Lung (tissue), 12 donors: ENCODE measurements around the gene AMDHD1. TPM values are rescaled to one million over a fixed set of nuclear protein-coding genes. Genes with fewer than 3 reads are reported as not detected.

ENCODE experiments used
- ATAC-seq: fragments of 200-7000 bp; cut with Tn5 transposase; one replicate; pipeline ENCODE4 v1.9.1; 2020; ENCODE audit warnings: moderate number of reproducible peaks; ENCODE audit not compliant: insufficient read depth, low FRiP score
- DNase-seq, 3 donors: peaks; one replicate each; pipeline ENCODE4 v3.0.0-alpha.2; 2013 to 2017
- H3K27ac ChIP-seq, 2 donors: one replicate each; pipeline ENCODE4 v1.5.1; 2013; ENCODE audit warnings: mild to moderate bottlenecking in 2 of 2, moderate library complexity in 2 of 2, control low read depth in 1 of 2, inconsistent platforms in 1 of 2, low read depth in 1 of 2, low read length in 1 of 2
- H3K27me3 ChIP-seq, 3 donors: one replicate each; pipeline ENCODE4 v1.5.1; 2013; ENCODE audit warnings: low read length in 2 of 3; ENCODE audit not compliant: control insufficient read depth in 3 of 3, insufficient read depth in 3 of 3
- H3K36me3 ChIP-seq, 4 donors: one replicate each; pipeline ENCODE4 v1.5.1; 2013; ENCODE audit warnings: low read length in 4 of 4, mild to moderate bottlenecking in 1 of 4, moderate library complexity in 1 of 4; ENCODE audit not compliant: control insufficient read depth in 4 of 4, insufficient read depth in 4 of 4
- H3K4me1 ChIP-seq, 5 donors: one replicate each; pipeline ENCODE4 v1.5.1; 2013; ENCODE audit warnings: low read length in 5 of 5, mild to moderate bottlenecking in 2 of 5, moderate library complexity in 1 of 5; ENCODE audit not compliant: control insufficient read depth in 5 of 5, insufficient read depth in 5 of 5
- H3K4me3 ChIP-seq: one replicate; pipeline ENCODE4 v1.5.1; 2013; ENCODE audit warnings: mild to moderate bottlenecking, control low read depth, moderate library complexity
- H3K9ac ChIP-seq, 2 donors: one replicate each; pipeline ENCODE4 v1.5.1; 2013; ENCODE audit warnings: low read length in 2 of 2, control low read depth in 1 of 2; ENCODE audit not compliant: insufficient read depth in 1 of 2
- H3K9me3 ChIP-seq, 4 donors: one replicate each; pipeline ENCODE4 v1.5.1; 2013; ENCODE audit warnings: low read length in 3 of 4, mild to moderate bottlenecking in 1 of 4, moderate library complexity in 1 of 4; ENCODE audit not compliant: control insufficient read depth in 4 of 4, insufficient read depth in 3 of 4
- CTCF ChIP-seq: IDR thresholded peaks from 2 replicates; pipeline ENCODE4 v1.5.1; 2012; ENCODE audit warnings: mild to moderate bottlenecking; ENCODE audit errors: control extremely low read depth, extremely low read depth
- WGBS, 2 donors: extraction: QIAGEN DNeasy Blood & Tissue Kit; methylation state at CpG; one replicate each; pipeline ENCODE4 v1.1.7; 2013; 5-methylcytosine and 5-hydroxymethylcytosine counted together
- polyA plus RNA-seq, 2 donors: library from polyadenylated mRNA; stranded (reverse); fragments of 200-250 nt; gene quantifications; one replicate each; pipeline ENCODE4 v1.2.1, GENCODE V29; 2013
- total RNA-seq, 2 donors: library from RNA; depleted of rRNA in 1 of 2; stranded (reverse); fragments of >200 nt in 1 of 2; gene quantifications; one replicate each; pipeline ENCODE4 v1.2.1, GENCODE V29; 2014 to 2021
- donor health status: control.
- donor health status: control.
- donor health status: Bipolar disorder and iron deficiency.
- donor health status: healthy.
- donor health status: DM: yes; HTN: yes; CAD: no.

Gene AMDHD1
- total and polyA plus RNA-seq, 4 donors = 0.51 to 1.9 (median 1.2) TPM

- Histone ChIP-seq H3K4me1 (no peaks in the 10 kb centered on the region), H3K27ac (no peak overlapping the region), H3K4me3 (no peak overlapping the region), H3K9ac (no peak overlapping the region), H3K27me3 (no peaks in the 10 kb centered on the region), H3K9me3 (no peaks in the 10 kb centered on the region), H3K36me3 (peaks cover 13 to 44% (median 23%) of the 10 kb centered on the region in 4 donors)
- TF ChIP-seq CTCF = peak; percentile 5
- ATAC-seq = no peak
- DNase-seq = peak; percentile 42 to 57 (median 45)
- 77 to 85% methylated on average over 5 of the region's 5 CpGs for WGBS, 2 donors
These were observed 72.5 kb downstream of the AMDHD1 start for GRCh38 chr12:96015672-96016071.

Other genes starting within 250 kb of the AMDHD1 start
- 10 to 100 TPM; 66.1 to 72.4 TPM for gene NTN4, start 152.6 kb upstream of the AMDHD1 start, total RNA-seq
- 10 to 100 TPM; 22.1 to 40.9 TPM for gene NTN4, start 152.6 kb upstream of the AMDHD1 start, polyA plus RNA-seq
- gene SNRPF, start 84.4 kb upstream of the AMDHD1 start, total RNA-seq = 10 to 100 TPM; 11.7 to 23.3 TPM
- gene SNRPF, start 84.4 kb upstream of the AMDHD1 start, polyA plus RNA-seq = 10 to 100 TPM; 29.1 to 83.1 TPM
- under 1 TPM in 1 of 2 donors, not detected in 1; 0.15 TPM for gene CCDC38, start 717 bp upstream of the AMDHD1 start, total RNA-seq
- under 1 TPM; 0.04 to 0.05 TPM for gene CCDC38, start 717 bp upstream of the AMDHD1 start, polyA plus RNA-seq
- gene HAL, start 53.0 kb downstream of the AMDHD1 start, total RNA-seq = 1 to 10 TPM; 2.3 to 6.1 TPM
- gene HAL, start 53.0 kb downstream of the AMDHD1 start, polyA plus RNA-seq = 1 to 10 TPM; 1.2 to 7.9 TPM
- 100 to 1,000 TPM; 168 to 262 TPM for gene LTA4H, start 92.3 kb downstream of the AMDHD1 start, total RNA-seq
- gene LTA4H, start 92.3 kb downstream of the AMDHD1 start, polyA plus RNA-seq = 100 to 1,000 TPM; 145 to 176 TPM